HL-60/S4 treated with phorbol 12-myristate 13-acetate at 8.2 ng/mL for 4 days and 3 days (cell line): ENCODE data around the gene RPS16.

Experiments
- in situ Hi-C: fragments of 300-500 bp; cut with MboI; formaldehyde crosslinking; loops from 2 replicates; pipeline ENCODE4 v1.15.0; 2022; ENCODE audit warnings: low sequenced_read_pairs

The RPS16 gene

GRCh38 chr19:39423258-39424086 is 12.3 kb downstream of the RPS16 start:
- in situ Hi-C loops, result no loop called here

- in situ Hi-C loops, result no loop called here
Measured at GRCh38 chr19:39422020-39422419, 13.7 kb downstream of the RPS16 start.

GRCh38 chr19:39420769-39421168 is 15.0 kb downstream of the RPS16 start:
- in situ Hi-C loops, result no loop called here

- in situ Hi-C loops, result no loop called here
Measured at GRCh38 chr19:39419003-39419402, 16.7 kb downstream of the RPS16 start.

- in situ Hi-C loops, result no loop called here
Measured at GRCh38 chr19:39417463-39418181, 18.1 kb downstream of the RPS16 start.

GRCh38 chr19:39416152-39417120 is 19.3 kb downstream of the RPS16 start:
- in situ Hi-C loops, result no loop called here

- in situ Hi-C loops, result no loop called here
Measured at GRCh38 chr19:39415111-39416046, 20.4 kb downstream of the RPS16 start.

GRCh38 chr19:39413911-39414608 is 21.7 kb downstream of the RPS16 start:
- in situ Hi-C loops, result no loop called here

- in situ Hi-C loops, result no loop called here
Measured at GRCh38 chr19:39413272-39413910, 22.4 kb downstream of the RPS16 start.

GRCh38 chr19:39412867-39413271 is 22.9 kb downstream of the RPS16 start:
- in situ Hi-C loops, result no loop called here

- in situ Hi-C loops, result no loop called here
Measured at GRCh38 chr19:39412100-39412866, 23.5 kb downstream of the RPS16 start, which contains the start of gene PLEKHG2. TSS of gene PLEKHG2 (plus strand) at chr19:39412669. CDS start at chr19:39414087, 1,418 bp downstream.

GRCh38 chr19:39411832-39412099 is 24.0 kb downstream of the RPS16 start:
- in situ Hi-C loops, result no loop called here

GRCh38 chr19:39411081-39411831 is 24.5 kb downstream of the RPS16 start:
- in situ Hi-C loops, result no loop called here

- in situ Hi-C loops, result no loop called here
Measured at GRCh38 chr19:39410831-39411080, 25.0 kb downstream of the RPS16 start.

GRCh38 chr19:39410017-39410830 is 25.5 kb downstream of the RPS16 start:
- in situ Hi-C loops, result no loop called here

- in situ Hi-C loops, result no loop called here
Measured at GRCh38 chr19:39409208-39410016, 26.3 kb downstream of the RPS16 start.
